Memory B cell (primary cell): ENCODE results near the gene TSR2.

Experiments used
- ATAC-seq: fragments of 150-1000 bp; cut with Tn5 transposase; 2 replicates; pipeline ENCODE4 v1.10.0; 2021; ENCODE audit warnings: low read depth, mild to moderate bottlenecking, moderate library complexity
- DNase-seq, 2 donors: peaks; one replicate each; pipeline ENCODE4 v3.0.0; 2022; ENCODE audit warnings: low spot score in 2 of 2
- H3K27ac Mint-ChIP-seq: one replicate; pipeline ENCODE4 v1.8.0; 2022; ENCODE audit warnings: mild to moderate bottlenecking, moderate library complexity, mixed read lengths
- H3K27me3 Mint-ChIP-seq: one replicate; pipeline ENCODE4 v1.8.0; 2022; ENCODE audit warnings: mixed read lengths
- H3K36me3 Mint-ChIP-seq: one replicate; pipeline ENCODE4 v1.8.0; 2022; ENCODE audit warnings: mild to moderate bottlenecking, mixed read lengths
- H3K4me1 Mint-ChIP-seq: one replicate; pipeline ENCODE4 v1.8.0; 2022; ENCODE audit warnings: mixed read lengths
- H3K4me3 Mint-ChIP-seq: one replicate; pipeline ENCODE4 v1.8.0; 2022; ENCODE audit warnings: mild to moderate bottlenecking, moderate library complexity, mixed read lengths
- H3K9me3 Mint-ChIP-seq: one replicate; pipeline ENCODE4 v1.8.0; 2022; ENCODE audit warnings: mixed read lengths

TSR2 gene, protein sequence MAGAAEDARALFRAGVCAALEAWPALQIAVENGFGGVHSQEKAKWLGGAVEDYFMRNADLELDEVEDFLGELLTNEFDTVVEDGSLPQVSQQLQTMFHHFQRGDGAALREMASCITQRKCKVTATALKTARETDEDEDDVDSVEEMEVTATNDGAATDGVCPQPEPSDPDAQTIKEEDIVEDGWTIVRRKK

GRCh38 chrX:54439960-54440871 lies at the start of gene TSR2:
TSS of gene TSR2 (plus strand) at chrX:54440404. CDS start at chrX:54440422, 18 bp downstream.
- Mint-ChIP-seq H3K36me3 (peaks cover 14% of the 10 kb centered on the region), H3K9me3 (no peaks in the 10 kb centered on the region), H3K4me3 (peak within 1 kb of the TSS; percentile 96), H3K27ac (peak within 1 kb of the TSS; percentile 96), H3K4me1 (peaks cover 20% of the 10 kb centered on the region), H3K27me3 (no peaks in the 10 kb centered on the region)
- ATAC-seq (peak; percentile 98), DNase-seq (peak; percentile 48 to 59)

DNA sequence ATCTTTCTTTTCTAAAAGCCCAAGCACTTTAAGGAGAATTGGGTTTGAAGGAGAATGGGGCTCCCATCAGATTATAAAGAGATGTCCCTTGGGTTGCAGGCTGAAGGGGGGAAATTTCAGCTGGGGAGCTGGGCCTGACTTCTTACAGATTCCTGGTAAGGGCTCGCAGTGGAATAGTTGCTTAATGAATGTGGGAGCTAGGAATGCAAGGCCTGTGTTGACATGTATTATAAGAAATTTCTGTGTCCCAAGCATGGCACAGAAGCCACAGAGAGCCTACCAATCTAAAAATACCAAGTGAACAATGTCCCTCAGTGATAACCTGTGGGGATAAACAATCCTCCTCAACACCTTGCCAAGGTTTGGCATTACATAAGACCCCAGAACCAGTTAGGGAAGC lies 43.1 kb upstream of the TSR2 start:
- H3K27me3 Mint-ChIP-seq, result no peaks in the 10 kb centered on the region
- H3K9me3 Mint-ChIP-seq, result peaks cover 1% of the 10 kb centered on the region
- H3K4me3 Mint-ChIP-seq, result no peak overlapping the region
- no peaks in the 10 kb centered on the region for H3K4me1 Mint-ChIP-seq
- DNase-seq (no peak), ATAC-seq (no peak)
- H3K27ac Mint-ChIP-seq, result no peak overlapping the region
- no peaks in the 10 kb centered on the region for H3K36me3 Mint-ChIP-seq

DNA sequence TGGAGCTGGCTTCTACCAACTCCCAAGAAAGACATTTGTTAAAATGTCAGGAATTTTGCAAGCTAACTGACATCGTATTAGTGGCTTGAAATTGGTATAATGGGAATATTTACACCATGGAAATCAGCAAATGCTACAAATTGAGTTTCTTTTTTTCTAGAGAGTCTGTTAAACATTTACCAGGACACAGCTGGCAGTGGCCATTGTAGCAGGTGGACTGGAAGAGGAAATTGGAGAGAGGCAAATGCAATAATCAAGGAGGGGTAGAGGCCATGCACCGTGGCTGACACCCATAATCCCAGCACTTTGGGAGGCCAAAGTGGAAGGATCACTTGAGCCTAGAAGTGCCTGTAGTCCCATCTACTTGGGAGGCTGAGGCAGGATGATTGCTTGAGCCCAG lies 32.9 kb upstream of the TSR2 start:
- peaks cover 5% of the 10 kb centered on the region for H3K27me3 Mint-ChIP-seq
- H3K4me3 Mint-ChIP-seq, result no peak overlapping the region
- H3K4me1 Mint-ChIP-seq, result peaks cover 2% of the 10 kb centered on the region
- no peak for ATAC-seq
- no peak overlapping the region for H3K27ac Mint-ChIP-seq
- H3K36me3 Mint-ChIP-seq, result peaks cover 1% of the 10 kb centered on the region
- DNase-seq, result no peak
- no peaks in the 10 kb centered on the region for H3K9me3 Mint-ChIP-seq

DNA sequence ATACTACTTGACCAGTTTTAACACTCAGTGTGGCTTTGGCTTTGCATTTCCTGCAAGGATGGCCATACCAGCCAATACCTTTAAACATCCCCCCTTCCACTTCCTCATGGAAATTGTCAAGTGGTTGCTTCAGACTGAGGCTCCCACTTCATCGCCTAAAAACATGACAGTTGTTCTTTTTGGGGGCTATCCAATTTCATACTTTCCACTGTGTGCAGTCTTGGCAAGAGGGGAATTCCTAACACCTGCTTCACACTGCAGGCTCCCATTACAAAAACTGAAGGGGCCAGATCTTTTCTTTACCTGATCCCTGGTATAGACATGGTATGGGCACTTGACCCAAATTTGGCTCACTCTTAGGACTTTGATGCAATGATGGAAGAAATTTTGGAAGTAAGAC lies 28.5 kb upstream of the TSR2 start:
- Mint-ChIP-seq H3K36me3 (peaks cover 2% of the 10 kb centered on the region), H3K9me3 (no peaks in the 10 kb centered on the region)
- no peak for ATAC-seq

GRCh38 chrX:54413753-54414152 lies 26.5 kb upstream of the TSR2 start:
- Mint-ChIP-seq H3K27ac (no peak overlapping the region), H3K4me1 (peaks cover 2% of the 10 kb centered on the region), H3K27me3 (peaks cover 10% of the 10 kb centered on the region), H3K36me3 (peaks cover 2% of the 10 kb centered on the region), H3K4me3 (no peak overlapping the region), H3K9me3 (no peaks in the 10 kb centered on the region)
- DNase-seq (no peak), ATAC-seq (no peak)

More for the DNA sequence above, 28.5 kb upstream of the TSR2 start:
- Mint-ChIP-seq H3K27me3 (peaks cover 6% of the 10 kb centered on the region), H3K4me3 (no peak overlapping the region), H3K27ac (no peak overlapping the region), H3K4me1 (peaks cover 2% of the 10 kb centered on the region)
- DNase-seq, result no peak

DNA sequence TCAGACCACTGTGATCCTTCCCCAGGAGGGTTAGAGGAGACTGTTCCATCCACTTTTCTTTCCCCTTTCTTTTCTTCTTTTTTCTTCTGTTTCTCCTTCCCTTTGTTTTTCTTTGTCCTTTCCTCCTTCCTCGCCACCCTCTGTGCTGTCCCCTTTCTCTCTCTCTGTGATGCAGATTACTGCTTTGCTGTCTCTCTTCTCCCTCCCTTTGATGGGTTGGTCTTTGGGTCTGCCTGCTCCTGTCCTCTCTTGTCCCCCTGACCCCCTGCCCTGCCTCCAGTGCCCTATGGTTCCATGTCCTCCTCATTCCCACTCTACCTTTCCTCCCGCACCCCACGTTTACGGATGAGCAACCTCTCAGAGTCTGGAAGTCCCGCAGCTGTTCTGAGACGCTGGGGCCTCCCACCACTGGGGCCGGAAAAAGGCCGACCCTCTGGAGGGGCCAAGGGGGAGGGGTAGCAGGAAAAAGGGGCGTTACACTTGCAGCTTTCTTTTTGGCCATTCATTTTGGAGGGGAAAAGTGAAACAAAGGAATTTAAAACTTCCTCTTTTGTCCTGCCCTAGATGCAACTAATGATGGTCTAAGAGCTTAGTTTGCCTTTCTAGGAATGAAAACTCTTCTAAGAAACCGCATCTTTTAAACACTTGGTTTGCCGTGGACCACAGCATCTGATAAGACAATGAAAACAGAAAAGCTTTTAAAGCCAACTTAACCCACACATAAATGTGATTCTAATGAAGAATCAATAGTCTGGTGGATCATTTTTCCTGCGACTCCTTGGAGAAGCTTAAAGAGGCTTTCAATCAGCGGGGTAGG lies 24.5 kb upstream of the TSR2 start:
- Mint-ChIP-seq H3K4me1 (peaks cover 2% of the 10 kb centered on the region), H3K4me3 (no peak overlapping the region), H3K27me3 (peaks cover 10% of the 10 kb centered on the region), H3K9me3 (no peaks in the 10 kb centered on the region), H3K27ac (no peak overlapping the region), H3K36me3 (peaks cover 2% of the 10 kb centered on the region)
- DNase-seq, result no peak
- ATAC-seq, result no peak

GRCh38 chrX:54416965-54417364 lies 23.2 kb upstream of the TSR2 start:
- Mint-ChIP-seq H3K4me1 (peaks cover 2% of the 10 kb centered on the region), H3K36me3 (peaks cover 2% of the 10 kb centered on the region), H3K27ac (no peak overlapping the region), H3K9me3 (no peaks in the 10 kb centered on the region), H3K4me3 (no peak overlapping the region), H3K27me3 (peaks cover 10% of the 10 kb centered on the region)
- DNase-seq (no peak), ATAC-seq (no peak)

- H3K36me3 Mint-ChIP-seq, result peaks cover 2% of the 10 kb centered on the region
- peaks cover 10% of the 10 kb centered on the region for H3K27me3 Mint-ChIP-seq
- H3K27ac Mint-ChIP-seq, result no peak overlapping the region
- DNase-seq (no peak), ATAC-seq (no peak)
- peaks cover 2% of the 10 kb centered on the region for H3K4me1 Mint-ChIP-seq
- no peak overlapping the region for H3K4me3 Mint-ChIP-seq
- H3K9me3 Mint-ChIP-seq, result no peaks in the 10 kb centered on the region
Measured at GRCh38 chrX:54419559-54420302, 20.5 kb upstream of the TSR2 start.

GRCh38 chrX:54422168-54422567 lies 18.0 kb upstream of the TSR2 start:
- Mint-ChIP-seq H3K27me3 (peaks cover 4% of the 10 kb centered on the region), H3K9me3 (no peaks in the 10 kb centered on the region), H3K4me1 (no peaks in the 10 kb centered on the region), H3K27ac (no peak overlapping the region), H3K4me3 (no peak overlapping the region), H3K36me3 (no peaks in the 10 kb centered on the region)
- ATAC-seq, result no peak
- DNase-seq, result no peak

GRCh38 chrX:54423161-54423888 lies 16.9 kb upstream of the TSR2 start:
- Mint-ChIP-seq H3K27ac (no peak overlapping the region), H3K4me1 (no peaks in the 10 kb centered on the region), H3K36me3 (no peaks in the 10 kb centered on the region), H3K9me3 (no peaks in the 10 kb centered on the region), H3K4me3 (no peak overlapping the region), H3K27me3 (peaks cover 4% of the 10 kb centered on the region)
- DNase-seq (no peak), ATAC-seq (no peak)

DNA sequence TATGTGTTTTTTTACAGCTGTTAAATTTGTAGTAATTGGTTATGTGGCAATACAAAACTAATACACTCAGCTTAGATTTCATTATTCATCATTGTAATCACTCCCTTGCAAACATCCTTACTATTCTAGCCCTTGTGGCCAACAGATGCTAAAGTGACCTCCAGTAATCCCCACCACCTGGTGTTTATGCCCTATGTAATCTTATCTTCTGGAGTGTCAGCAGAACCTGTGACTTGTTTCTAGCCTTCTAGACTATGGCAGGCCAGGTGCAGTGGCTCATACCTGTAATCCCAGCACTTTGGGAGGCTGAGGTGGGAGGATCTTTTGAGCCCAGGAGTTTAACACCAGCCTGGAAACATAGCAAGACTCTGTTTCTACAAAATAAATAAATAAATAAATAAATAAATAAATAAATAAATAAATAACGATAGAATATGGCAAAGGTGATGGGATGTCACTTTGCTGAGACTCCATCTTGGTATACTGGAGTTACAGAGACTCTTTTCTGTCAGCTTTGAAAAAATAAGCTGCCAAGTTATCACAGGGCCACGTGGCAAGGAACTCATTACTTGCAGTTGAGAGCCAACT lies 12.3 kb upstream of the TSR2 start:
- Mint-ChIP-seq H3K4me1 (no peaks in the 10 kb centered on the region), H3K36me3 (no peaks in the 10 kb centered on the region), H3K27me3 (peaks cover 1% of the 10 kb centered on the region), H3K9me3 (no peaks in the 10 kb centered on the region), H3K4me3 (no peak overlapping the region), H3K27ac (no peak overlapping the region)
- no peak for DNase-seq
- ATAC-seq, result no peak

DNA sequence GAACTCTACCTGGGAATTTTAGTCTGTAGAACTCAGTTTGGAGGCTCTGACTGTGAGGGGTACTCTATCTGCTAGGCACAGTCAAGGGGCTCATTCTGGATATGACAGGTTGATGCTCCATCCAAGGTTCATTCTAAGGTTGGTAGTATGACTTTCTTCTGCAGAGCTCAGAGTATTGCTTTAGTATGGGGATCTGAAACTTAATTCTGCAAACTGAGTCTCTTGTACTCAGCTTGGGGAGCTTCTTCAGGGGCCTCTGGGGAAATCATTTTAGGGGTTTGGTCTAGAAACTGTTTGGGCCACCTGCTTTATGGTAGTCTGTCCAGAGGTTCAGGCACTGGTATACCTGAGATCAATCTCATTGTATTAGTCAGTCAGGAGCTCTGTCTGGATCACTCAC lies 9.7 kb upstream of the TSR2 start:
- Mint-ChIP-seq H3K4me3 (no peak overlapping the region), H3K27ac (no peak overlapping the region), H3K4me1 (no peaks in the 10 kb centered on the region), H3K27me3 (peaks cover 1% of the 10 kb centered on the region), H3K9me3 (no peaks in the 10 kb centered on the region), H3K36me3 (no peaks in the 10 kb centered on the region)
- DNase-seq, result no peak
- ATAC-seq, result no peak

- ATAC-seq (no peak), DNase-seq (no peak)
- Mint-ChIP-seq H3K27me3 (no peaks in the 10 kb centered on the region), H3K4me3 (no peak overlapping the region), H3K9me3 (no peaks in the 10 kb centered on the region), H3K4me1 (peaks cover 2% of the 10 kb centered on the region), H3K36me3 (no peaks in the 10 kb centered on the region), H3K27ac (no peak overlapping the region)
Measured at GRCh38 chrX:54435121-54435520, 5.1 kb upstream of the TSR2 start.
